ENCODE data around the gene C19orf38.

DNA sequence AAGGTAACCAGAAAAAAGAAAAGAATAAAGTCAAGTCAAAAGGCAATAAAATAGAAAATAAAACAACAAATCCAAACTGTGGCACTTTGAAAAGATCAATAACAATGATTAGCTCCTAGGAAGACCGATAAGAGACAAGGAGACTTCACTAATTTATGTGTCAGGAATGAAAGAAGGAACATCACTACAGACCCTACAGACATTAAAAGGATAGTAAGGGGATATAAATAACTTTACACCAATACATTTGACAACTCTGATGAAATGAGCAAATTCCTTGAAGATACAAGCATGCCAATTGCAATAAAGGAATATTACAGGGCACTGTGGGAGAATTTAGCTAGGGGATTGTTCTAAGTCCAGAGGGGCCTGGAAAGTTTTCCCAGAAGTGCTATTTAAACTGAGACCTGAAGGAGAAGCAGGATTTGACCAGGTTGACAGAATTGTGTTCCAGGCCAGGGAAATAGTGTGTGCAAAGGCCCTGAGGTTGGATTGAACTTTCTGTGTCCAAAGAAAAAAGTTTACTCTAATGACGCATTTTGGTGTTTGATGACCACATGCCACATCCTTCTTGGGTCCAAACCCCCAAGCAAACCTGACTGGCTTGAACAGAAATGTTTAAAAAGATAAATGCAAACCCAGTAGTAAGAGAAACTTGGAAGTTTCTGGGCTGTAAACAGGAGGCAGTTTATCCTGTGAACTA lies 1.6 kb upstream of the C19orf38 start:
- TF ChIP-seq RFX5 (IDR thresholded peaks at IDR 0.05) = no peak
- TF ChIP-seq GATA3 (IDR thresholded peaks at IDR 0.05; ENCODE audit: borderline replicate concordance) = no peak
- TF ChIP-seq NR3C1 (IDR thresholded peaks at IDR 0.05) = no peak
- TF ChIP-seq CTCF (IDR thresholded peaks at IDR 0.05) = no peak
- no peak for TF ChIP-seq JUN (IDR thresholded peaks at IDR 0.05)
- TF ChIP-seq SMC3 (IDR thresholded peaks at IDR 0.05) = no peak
- no peak for TF ChIP-seq MYC (IDR thresholded peaks at IDR 0.05; ENCODE audit: borderline replicate concordance, low read length)
